ENCODE data around the gene ISM1. TPM values are rescaled to one million over a fixed set of nuclear protein-coding genes. Genes with fewer than 3 reads are reported as not detected.
A peak's percentile ranks its signal among the peaks of the same experiment; 100 is the strongest.

ISM1 gene
- total RNA-seq, 3 donors from 2014 or later: 13.0 to 18.7 (median 15.2) TPM

DNA sequence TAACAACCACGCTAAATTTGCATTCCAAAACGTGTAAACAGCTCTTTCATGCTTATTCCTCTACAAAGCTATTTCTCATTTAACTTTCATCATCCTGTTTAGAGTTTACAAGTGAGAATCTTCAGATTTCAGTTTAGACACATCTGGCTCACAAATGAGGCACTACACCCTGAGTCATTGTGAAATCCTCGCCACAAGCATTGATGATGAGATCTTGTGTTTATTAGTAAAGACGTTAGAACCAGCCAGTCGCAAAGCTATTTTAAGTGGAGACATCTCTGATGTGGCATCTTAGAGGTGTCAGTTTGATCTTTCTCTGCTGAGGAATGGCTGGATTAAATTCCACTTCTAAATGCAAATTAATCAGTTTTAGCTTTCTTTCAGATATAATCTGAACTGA, 8.3 kb upstream of the ISM1 start:
- H3K36me3 ChIP-seq: no peaks in the 10 kb centered on the region
- no peaks in the 10 kb centered on the region for H3K9me3 ChIP-seq
- H3K4me3 ChIP-seq: no peak overlapping the region
- H3K4me1 ChIP-seq: no peaks in the 10 kb centered on the region
- TF ChIP-seq POLR2A (IDR thresholded peaks at IDR 0.05) (no peak), POLR2AphosphoS5 (IDR thresholded peaks at IDR 0.05) (no peak)
- TF ChIP-seq, protein P1, sequence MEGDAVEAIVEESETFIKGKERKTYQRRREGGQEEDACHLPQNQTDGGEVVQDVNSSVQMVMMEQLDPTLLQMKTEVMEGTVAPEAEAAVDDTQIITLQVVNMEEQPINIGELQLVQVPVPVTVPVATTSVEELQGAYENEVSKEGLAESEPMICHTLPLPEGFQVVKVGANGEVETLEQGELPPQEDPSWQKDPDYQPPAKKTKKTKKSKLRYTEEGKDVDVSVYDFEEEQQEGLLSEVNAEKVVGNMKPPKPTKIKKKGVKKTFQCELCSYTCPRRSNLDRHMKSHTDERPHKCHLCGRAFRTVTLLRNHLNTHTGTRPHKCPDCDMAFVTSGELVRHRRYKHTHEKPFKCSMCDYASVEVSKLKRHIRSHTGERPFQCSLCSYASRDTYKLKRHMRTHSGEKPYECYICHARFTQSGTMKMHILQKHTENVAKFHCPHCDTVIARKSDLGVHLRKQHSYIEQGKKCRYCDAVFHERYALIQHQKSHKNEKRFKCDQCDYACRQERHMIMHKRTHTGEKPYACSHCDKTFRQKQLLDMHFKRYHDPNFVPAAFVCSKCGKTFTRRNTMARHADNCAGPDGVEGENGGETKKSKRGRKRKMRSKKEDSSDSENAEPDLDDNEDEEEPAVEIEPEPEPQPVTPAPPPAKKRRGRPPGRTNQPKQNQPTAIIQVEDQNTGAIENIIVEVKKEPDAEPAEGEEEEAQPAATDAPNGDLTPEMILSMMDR (IDR thresholded peaks at IDR 0.05): no peak
- no peaks in the 10 kb centered on the region for H3K27me3 ChIP-seq
- no peak overlapping the region for H3K27ac ChIP-seq
- intact Hi-C loops (cut with DNase I; ENCODE audit: low total_unique reads): no loop called here
- no peak for DNase-seq (ENCODE audit: low spot score in 2 of 2)

DNA sequence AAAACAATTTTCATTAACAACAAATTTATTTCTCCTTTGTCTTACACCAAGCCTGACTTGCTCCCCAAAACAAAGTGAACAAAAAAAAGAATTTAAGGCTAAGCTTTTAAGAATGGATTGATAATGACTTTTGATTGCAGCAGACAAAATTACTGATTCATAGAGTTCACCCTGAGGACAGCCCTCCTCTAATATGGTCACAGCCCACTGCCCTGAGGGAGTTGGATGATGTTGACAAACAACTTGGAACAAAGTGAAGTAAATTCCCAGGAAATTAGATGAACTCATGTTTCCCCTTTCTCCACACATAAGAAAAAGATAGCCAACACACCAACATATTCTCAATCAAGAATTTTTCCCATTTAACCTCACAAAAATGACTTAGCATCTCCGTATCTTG, 7.7 kb upstream of the ISM1 start:
- Histone ChIP-seq H3K9me3 (no peaks in the 10 kb centered on the region), H3K4me1 (no peaks in the 10 kb centered on the region), H3K4me3 (no peak overlapping the region), H3K27me3 (no peaks in the 10 kb centered on the region), H3K27ac (no peak overlapping the region), H3K36me3 (no peaks in the 10 kb centered on the region)
- no peak for DNase-seq (ENCODE audit: low spot score in 2 of 2)
- TF ChIP-seq POLR2AphosphoS5 (IDR thresholded peaks at IDR 0.05): no peak
- TF ChIP-seq, protein P1 (IDR thresholded peaks at IDR 0.05): no peak
- no peak for TF ChIP-seq POLR2A (IDR thresholded peaks at IDR 0.05)
- intact Hi-C loops (cut with DNase I; ENCODE audit: low total_unique reads): no loop called here

DNA sequence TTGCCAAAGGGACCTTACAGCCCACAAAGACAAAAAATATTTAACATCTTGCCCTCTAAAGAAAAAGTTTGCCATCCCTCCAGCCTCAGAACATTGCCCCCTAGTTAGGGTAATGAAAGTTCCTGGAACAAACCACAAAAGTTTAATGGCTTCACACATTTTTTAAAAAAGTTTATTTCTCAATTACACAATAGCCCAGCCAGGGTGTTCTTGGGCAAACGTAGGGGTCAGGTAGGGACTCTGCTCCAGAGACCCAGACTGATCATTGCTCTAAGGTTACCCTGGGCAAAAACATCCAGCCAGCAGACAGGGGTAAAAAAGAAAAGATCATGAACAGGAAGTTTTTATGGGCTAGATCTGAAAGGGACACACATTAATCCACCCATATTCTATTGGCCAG, 4.5 kb upstream of the ISM1 start:
- TF ChIP-seq, protein P1 (IDR thresholded peaks at IDR 0.05): no peak
- TF ChIP-seq POLR2A (IDR thresholded peaks at IDR 0.05) (no peak), POLR2AphosphoS5 (IDR thresholded peaks at IDR 0.05) (no peak)
- Histone ChIP-seq H3K4me3 (no peak overlapping the region), H3K36me3 (no peaks in the 10 kb centered on the region), H3K9me3 (no peaks in the 10 kb centered on the region), H3K27me3 (peaks cover 0 to 11% of the 10 kb centered on the region in 2 donors), H3K27ac (no peak overlapping the region), H3K4me1 (no peaks in the 10 kb centered on the region)
- no peak for DNase-seq (ENCODE audit: low spot score in 2 of 2)
- intact Hi-C loops (cut with DNase I; ENCODE audit: low total_unique reads): no loop called here

DNA sequence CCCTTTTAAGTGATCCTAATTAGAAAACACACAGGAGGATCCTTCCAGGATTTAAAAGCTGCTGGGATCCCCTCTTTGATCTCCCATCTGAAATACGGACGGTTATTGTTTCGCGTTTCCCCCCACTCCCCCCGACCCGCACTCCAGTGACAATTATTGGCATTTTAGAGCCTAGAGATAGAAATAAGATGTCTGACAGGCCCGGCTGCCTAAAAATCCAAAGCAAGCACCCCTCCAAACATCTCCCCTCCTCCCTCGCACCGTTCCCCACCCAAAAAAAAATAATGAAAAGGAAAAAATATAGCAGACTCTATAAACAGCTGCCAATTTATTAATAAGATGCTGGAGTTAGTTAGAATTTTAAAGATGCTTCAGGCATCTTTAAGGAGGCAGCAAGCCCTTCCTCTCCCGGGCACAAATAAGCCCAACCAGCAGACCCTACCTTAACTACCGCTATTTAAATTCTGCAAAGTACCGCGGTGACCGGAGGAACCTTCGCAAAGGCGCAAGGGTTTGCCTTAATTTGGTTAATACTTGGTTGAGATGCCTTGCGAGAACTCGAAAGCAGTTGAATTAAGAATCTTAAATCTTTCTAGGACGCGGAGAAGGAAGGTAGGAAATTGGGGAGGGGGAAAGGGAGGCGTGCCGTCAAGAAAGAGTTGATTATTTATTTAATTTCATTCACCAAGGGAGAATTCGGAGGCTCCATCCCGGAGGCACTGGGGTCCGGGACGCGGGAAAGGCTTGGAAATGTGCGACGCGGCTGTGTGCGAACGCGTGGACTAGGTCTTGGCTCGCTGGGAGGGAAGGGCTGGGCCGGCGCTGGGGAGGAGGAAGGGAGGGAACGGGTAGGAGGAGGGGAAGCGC, 1.5 kb upstream of the ISM1 start:
- intact Hi-C loops (cut with DNase I; ENCODE audit: low total_unique reads): no loop called here
- H3K36me3 ChIP-seq: no peaks in the 10 kb centered on the region
- H3K27ac ChIP-seq: peak overlapping the region; percentile 77 to 88
- peaks cover 3 to 16% of the 10 kb centered on the region in 2 donors for H3K27me3 ChIP-seq
- TF ChIP-seq, protein P1 (IDR thresholded peaks at IDR 0.05): no peak
- TF ChIP-seq POLR2A (IDR thresholded peaks at IDR 0.05) (no peak), POLR2AphosphoS5 (IDR thresholded peaks at IDR 0.05) (no peak)
- DNase-seq (ENCODE audit: low spot score in 2 of 2): no peak
- H3K4me1 ChIP-seq: no peaks in the 10 kb centered on the region
- H3K4me3 ChIP-seq: peak overlapping the region; percentile 53 to 87 (median 66)
- H3K9me3 ChIP-seq: no peaks in the 10 kb centered on the region

DNA sequence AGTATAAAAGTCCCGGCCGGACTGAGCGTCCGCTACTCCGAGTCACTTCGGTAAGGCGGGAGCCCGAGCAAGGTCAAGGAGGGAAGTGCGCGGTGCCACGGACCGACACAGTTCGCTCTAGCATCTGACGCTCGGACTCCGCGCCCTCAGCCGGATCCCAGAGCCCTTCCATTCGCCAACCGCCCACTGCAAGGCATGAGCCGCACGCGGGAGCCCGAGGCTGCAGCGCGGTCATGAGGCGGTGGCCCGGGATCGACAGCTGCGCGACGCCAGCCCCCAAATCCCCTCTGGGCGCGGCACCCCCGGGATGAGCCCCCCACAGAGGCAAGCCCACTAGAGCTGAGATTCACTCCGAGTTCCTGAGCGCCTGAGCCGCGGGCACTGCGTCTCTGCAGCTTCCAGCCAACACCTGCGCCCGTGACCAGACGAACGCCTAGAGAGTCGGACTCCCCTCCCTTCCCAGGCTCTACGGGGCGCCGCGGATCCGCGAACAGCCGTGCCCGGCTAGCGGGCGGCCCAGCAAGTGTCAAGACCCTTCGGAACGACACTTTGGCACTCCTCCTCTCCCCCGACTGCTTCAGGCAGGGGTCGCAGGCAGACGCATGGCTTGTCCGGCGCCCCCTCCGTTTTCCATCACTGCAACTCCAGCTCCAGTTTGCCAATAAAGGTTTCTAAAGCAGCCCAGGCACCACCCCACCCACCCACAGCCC, 725 bp upstream of the ISM1 start:
- Histone ChIP-seq H3K27me3 (peaks cover 3 to 16% of the 10 kb centered on the region in 2 donors), H3K4me1 (no peaks in the 10 kb centered on the region), H3K36me3 (no peaks in the 10 kb centered on the region), H3K4me3 (peak overlapping the region; percentile 53 to 87 (median 66)), H3K27ac (peak overlapping the region; percentile 77 to 88), H3K9me3 (no peaks in the 10 kb centered on the region)
- TF ChIP-seq POLR2AphosphoS5 (IDR thresholded peaks at IDR 0.05) (peak; percentile 60 to 95 (median 76)), POLR2A (IDR thresholded peaks at IDR 0.05) (peak; percentile 37)
- TF ChIP-seq, protein P1 (IDR thresholded peaks at IDR 0.05): no peak
- DNase-seq (ENCODE audit: low spot score in 2 of 2): peak; percentile 60 to 71
- intact Hi-C loops (cut with DNase I; ENCODE audit: low total_unique reads): no loop called here
